H9 (cell line): ENCODE data around the gene DNAJC25. TPM values are rescaled to one million over a fixed set of nuclear protein-coding genes. Genes with fewer than 3 reads are reported as not detected.

Experiments used
- DNase-seq: peaks from one replicate; pipeline ENCODE4 v3.0.0-alpha.2; 2017
- H2AFZ ChIP-seq: one replicate; pipeline ENCODE4 v1.6.1; 2013; ENCODE audit warnings: mild to moderate bottlenecking, low read length, control low read depth, moderate library complexity
- H2AK5ac ChIP-seq: 2 replicates; pipeline ENCODE4 v1.6.1; 2013; ENCODE audit warnings: low read length, control low read depth, mixed read lengths; ENCODE audit not compliant: insufficient read length
- H2BK120ac ChIP-seq: one replicate; pipeline ENCODE4 v1.6.1; 2013; ENCODE audit warnings: low read depth, mild to moderate bottlenecking, low read length, control low read depth, inconsistent platforms; ENCODE audit not compliant: poor library complexity, severe bottlenecking
- H2BK12ac ChIP-seq: 2 replicates; pipeline ENCODE4 v1.6.1; 2013; ENCODE audit warnings: low read length, control low read depth, mixed read lengths, low read depth; ENCODE audit not compliant: insufficient read length
- H2BK15ac ChIP-seq: 2 replicates; pipeline ENCODE4 v1.6.1; 2013; ENCODE audit warnings: low read depth, low read length, control low read depth
- H2BK20ac ChIP-seq: one replicate; pipeline ENCODE4 v1.6.1; 2013; ENCODE audit warnings: low read depth, mild to moderate bottlenecking, low read length, control low read depth, inconsistent platforms; ENCODE audit not compliant: poor library complexity, severe bottlenecking
- H2BK5ac ChIP-seq: 2 replicates; pipeline ENCODE4 v1.6.1; 2013; ENCODE audit warnings: low read length, control low read depth, mixed read lengths; ENCODE audit not compliant: insufficient read length
- H3K14ac ChIP-seq: 2 replicates; pipeline ENCODE4 v1.6.1; 2013; ENCODE audit warnings: low read length, control low read depth; ENCODE audit not compliant: insufficient read depth
- H3K18ac ChIP-seq: 2 replicates; pipeline ENCODE4 v1.6.1; 2013; ENCODE audit warnings: low read depth, mild to moderate bottlenecking, mixed read lengths, low read length, control low read depth; ENCODE audit not compliant: insufficient read length
- H3K23ac ChIP-seq: 2 replicates; pipeline ENCODE4 v1.6.1; 2013; ENCODE audit warnings: low read length, control low read depth, mixed read lengths, low read depth; ENCODE audit not compliant: insufficient read length
- H3K23me2 ChIP-seq: 2 replicates; pipeline ENCODE4 v1.6.1; 2013; ENCODE audit warnings: low read depth, mild to moderate bottlenecking, mixed read lengths, low read length, control low read depth; ENCODE audit not compliant: insufficient read length, poor library complexity, severe bottlenecking
- H3K27ac ChIP-seq: 2 replicates; pipeline ENCODE4 v1.5.1; 2013; ENCODE audit warnings: low read length, control low read depth, mixed read lengths, low read depth; ENCODE audit not compliant: insufficient read length
- H3K27me3 ChIP-seq: 2 replicates; pipeline ENCODE4 v1.6.1; 2013; ENCODE audit warnings: low read length, control low read depth, inconsistent platforms; ENCODE audit not compliant: insufficient read depth
- H3K4ac ChIP-seq: 2 replicates; pipeline ENCODE4 v1.6.1; 2013; ENCODE audit warnings: low read depth, mild to moderate bottlenecking, control low read depth, inconsistent platforms, low read length, moderate library complexity
- H3K4me1 ChIP-seq: 2 replicates; pipeline ENCODE4 v1.6.1; 2013; ENCODE audit warnings: low read length, control low read depth, inconsistent platforms; ENCODE audit not compliant: insufficient read depth
- H3K4me2 ChIP-seq: 2 replicates; pipeline ENCODE4 v1.6.1; 2013; ENCODE audit warnings: low read length, control low read depth, mixed read lengths; ENCODE audit not compliant: insufficient read length, insufficient read depth
- H3K56ac ChIP-seq: 2 replicates; pipeline ENCODE4 v1.6.1; 2013; ENCODE audit warnings: low read depth, mild to moderate bottlenecking, mixed read lengths, low read length, control low read depth; ENCODE audit not compliant: insufficient read length
- H3K79me1 ChIP-seq: 2 replicates; pipeline ENCODE4 v1.6.1; 2013; ENCODE audit warnings: low read depth, mild to moderate bottlenecking, moderate library complexity, low read length, control low read depth, inconsistent platforms; ENCODE audit not compliant: insufficient read depth, poor library complexity, severe bottlenecking
- H3K79me2 ChIP-seq: 2 replicates; pipeline ENCODE4 v1.6.1; 2013; ENCODE audit warnings: low read length, control low read depth, inconsistent platforms; ENCODE audit not compliant: insufficient read depth
- H3K9ac ChIP-seq: 2 replicates; pipeline ENCODE4 v1.6.1; 2013; ENCODE audit warnings: low read length, control low read depth, mixed read lengths; ENCODE audit not compliant: insufficient read length; ENCODE audit errors: extremely low read depth
- H3K9me3 ChIP-seq: one replicate; pipeline ENCODE4 v1.6.1; 2013; ENCODE audit warnings: low read depth, low read length, inconsistent platforms; ENCODE audit not compliant: control insufficient read depth
- H3T11ph ChIP-seq: one replicate; pipeline ENCODE4 v1.6.1; 2013; ENCODE audit warnings: mild to moderate bottlenecking, low read length, control low read depth, inconsistent platforms
- H4K20me1 ChIP-seq: one replicate; pipeline ENCODE4 v1.6.1; 2013; ENCODE audit not compliant: control insufficient read depth, insufficient read length, insufficient read depth
- H4K5ac ChIP-seq: 2 replicates; pipeline ENCODE4 v1.6.1; 2013; ENCODE audit warnings: low read depth, mild to moderate bottlenecking, mixed read lengths, low read length, control low read depth; ENCODE audit not compliant: insufficient read length
- H4K8ac ChIP-seq: replicated peaks from 2 replicates; pipeline ENCODE4 v1.6.1; 2013; ENCODE audit warnings: low read length, control low read depth, mixed read lengths, low read depth; ENCODE audit not compliant: insufficient read length
- H4K91ac ChIP-seq: 2 replicates; pipeline ENCODE4 v1.6.1; 2013; ENCODE audit warnings: low read depth, mild to moderate bottlenecking, moderate library complexity, mixed read lengths, low read length, control low read depth; ENCODE audit not compliant: insufficient read length
- H3K27ac Mint-ChIP-seq, 3 experiments: 2 replicates in 2 of 3; 3 replicates in 1 of 3; pipeline ENCODE4 v1.8.0; 2020 to 2021; ENCODE audit warnings: mixed read lengths in 3 of 3, mild to moderate bottlenecking in 1 of 3, moderate library complexity in 1 of 3
- H3K27me3 Mint-ChIP-seq: 2 replicates; pipeline ENCODE4 v1.8.0; 2021; ENCODE audit warnings: low read depth, mild to moderate bottlenecking, moderate library complexity, mixed read lengths
- H3K36me3 Mint-ChIP-seq, 3 experiments: 2 replicates in 2 of 3; 3 replicates in 1 of 3; pipeline ENCODE4 v1.8.0; 2020 to 2021; ENCODE audit warnings: low read depth in 3 of 3, mixed read lengths in 3 of 3; ENCODE audit not compliant: insufficient read depth in 1 of 3
- H3K4me1 Mint-ChIP-seq, 2 experiments: 2 replicates each; pipeline ENCODE4 v1.8.0; 2020; ENCODE audit warnings: mixed read lengths in 2 of 2
- H3K4me3 Mint-ChIP-seq, 2 experiments: 2 replicates in 1 of 2; 3 replicates in 1 of 2; pipeline ENCODE4 v1.8.0; 2020 to 2021; ENCODE audit warnings: mild to moderate bottlenecking in 2 of 2, mixed read lengths in 2 of 2, moderate library complexity in 1 of 2
- H3K9me3 Mint-ChIP-seq, 2 experiments: 2 replicates in 1 of 2; 3 replicates in 1 of 2; pipeline ENCODE4 v1.8.0; 2020; ENCODE audit warnings: mild to moderate bottlenecking in 2 of 2, mixed read lengths in 2 of 2, moderate library complexity in 1 of 2
- WGBS: extraction: QIAGEN DNeasy Blood & Tissue Kit; methylation state at CpG from one replicate; pipeline ENCODE4 v1.1.7; 2013; ENCODE audit warnings: missing lambda C conversion rate, low lambda C conversion rate, mixed read lengths; ENCODE audit not compliant: insufficient read length; ENCODE audit errors: extremely low coverage; 5-methylcytosine and 5-hydroxymethylcytosine counted together
- total RNA-seq: library from RNA; stranded (reverse); gene quantifications from 2 replicates; pipeline ENCODE4 v1.2.1, GENCODE V29; 2021
- TF ChIP-seq, protein P1 (sequence below): fragments of 200-600 bp; sonication (generic); conservative IDR thresholded peaks from 3 replicates; pipeline ENCODE4 v1.8.0; 2021; ENCODE audit warnings: antibody characterized with exemption, mild to moderate bottlenecking

DNAJC25 gene
- total RNA-seq, 1 experiment from 2014 or later, result 7.6 TPM

- H3K79me1 ChIP-seq, result no peaks in the 10 kb centered on the region
- no peak overlapping the region for H3K27ac ChIP-seq
- Mint-ChIP-seq H3K4me1 (peaks cover 21% of the 10 kb centered on the region in 2 experiments), H3K36me3 (peaks cover 10 to 22% (median 13%) of the 10 kb centered on the region in 3 experiments), H3K27ac (peak overlapping the region in 1 of 3 experiments; percentile 48; a peak in 1 of 7 replicates), H3K27me3 (peaks cover 15% of the 10 kb centered on the region), H3K9me3 (no peaks in the 10 kb centered on the region; a peak in 1 of 5 replicates), H3K4me3 (peak overlapping the region; percentile 97 to 98)
- no peak overlapping the region for H2BK15ac ChIP-seq
- no peak for DNase-seq
- no peak overlapping the region for H2AFZ ChIP-seq
- H2BK12ac ChIP-seq, result no peak overlapping the region
- no peak overlapping the region for H3K23ac ChIP-seq
- no peaks in the 10 kb centered on the region; the same call in 1 of the 2 replicates for H3K79me2 ChIP-seq
- no peak overlapping the region for H3K4ac ChIP-seq
- H3K4me2 ChIP-seq, result peak overlapping the region; percentile 88
- no peak overlapping the region for H4K8ac ChIP-seq
- no peaks in the 10 kb centered on the region for H4K20me1 ChIP-seq
- H4K5ac ChIP-seq, result no peak overlapping the region
- no peak overlapping the region for H2BK20ac ChIP-seq
- H2AK5ac ChIP-seq, result no peak overlapping the region
- TF ChIP-seq, protein P1, sequence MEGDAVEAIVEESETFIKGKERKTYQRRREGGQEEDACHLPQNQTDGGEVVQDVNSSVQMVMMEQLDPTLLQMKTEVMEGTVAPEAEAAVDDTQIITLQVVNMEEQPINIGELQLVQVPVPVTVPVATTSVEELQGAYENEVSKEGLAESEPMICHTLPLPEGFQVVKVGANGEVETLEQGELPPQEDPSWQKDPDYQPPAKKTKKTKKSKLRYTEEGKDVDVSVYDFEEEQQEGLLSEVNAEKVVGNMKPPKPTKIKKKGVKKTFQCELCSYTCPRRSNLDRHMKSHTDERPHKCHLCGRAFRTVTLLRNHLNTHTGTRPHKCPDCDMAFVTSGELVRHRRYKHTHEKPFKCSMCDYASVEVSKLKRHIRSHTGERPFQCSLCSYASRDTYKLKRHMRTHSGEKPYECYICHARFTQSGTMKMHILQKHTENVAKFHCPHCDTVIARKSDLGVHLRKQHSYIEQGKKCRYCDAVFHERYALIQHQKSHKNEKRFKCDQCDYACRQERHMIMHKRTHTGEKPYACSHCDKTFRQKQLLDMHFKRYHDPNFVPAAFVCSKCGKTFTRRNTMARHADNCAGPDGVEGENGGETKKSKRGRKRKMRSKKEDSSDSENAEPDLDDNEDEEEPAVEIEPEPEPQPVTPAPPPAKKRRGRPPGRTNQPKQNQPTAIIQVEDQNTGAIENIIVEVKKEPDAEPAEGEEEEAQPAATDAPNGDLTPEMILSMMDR, result no peak
- H2BK120ac ChIP-seq, result no peak overlapping the region
- H3T11ph ChIP-seq, result no peak overlapping the region
- WGBS, result no CpG with 5 or more reads among the region's 7 CpGs
- no peak overlapping the region for H4K91ac ChIP-seq
- H3K23me2 ChIP-seq, result peaks cover 7% of the 10 kb centered on the region
- H3K14ac ChIP-seq, result no peak overlapping the region
- H3K56ac ChIP-seq, result no peak overlapping the region
- H3K9me3 ChIP-seq, result no peaks in the 10 kb centered on the region
- H3K27me3 ChIP-seq, result no peaks in the 10 kb centered on the region
- H2BK5ac ChIP-seq, result no peak overlapping the region
- peaks cover 7% of the 10 kb centered on the region; the same call in 1 of the 2 replicates for H3K4me1 ChIP-seq
- no peak overlapping the region for H3K18ac ChIP-seq
- H3K9ac ChIP-seq, result no peak overlapping the region
These were observed 31.6 kb downstream of the DNAJC25 start for GRCh38 chr9:111662576-111663300.
